WI38 (cell line): Measurements from ENCODE around the gene SLC2A9.

Experiments
- H3K4me3 ChIP-seq: 2 replicates; pipeline ENCODE4 v1.5.1; 2011; ENCODE audit warnings: low read depth, mild to moderate bottlenecking, control low read depth, low read length
- CTCF ChIP-seq: IDR thresholded peaks from 2 replicates; pipeline ENCODE4 v1.5.1; 2012; ENCODE audit warnings: low read depth, mild to moderate bottlenecking, control low read depth, low read length

Gene SLC2A9

DNA sequence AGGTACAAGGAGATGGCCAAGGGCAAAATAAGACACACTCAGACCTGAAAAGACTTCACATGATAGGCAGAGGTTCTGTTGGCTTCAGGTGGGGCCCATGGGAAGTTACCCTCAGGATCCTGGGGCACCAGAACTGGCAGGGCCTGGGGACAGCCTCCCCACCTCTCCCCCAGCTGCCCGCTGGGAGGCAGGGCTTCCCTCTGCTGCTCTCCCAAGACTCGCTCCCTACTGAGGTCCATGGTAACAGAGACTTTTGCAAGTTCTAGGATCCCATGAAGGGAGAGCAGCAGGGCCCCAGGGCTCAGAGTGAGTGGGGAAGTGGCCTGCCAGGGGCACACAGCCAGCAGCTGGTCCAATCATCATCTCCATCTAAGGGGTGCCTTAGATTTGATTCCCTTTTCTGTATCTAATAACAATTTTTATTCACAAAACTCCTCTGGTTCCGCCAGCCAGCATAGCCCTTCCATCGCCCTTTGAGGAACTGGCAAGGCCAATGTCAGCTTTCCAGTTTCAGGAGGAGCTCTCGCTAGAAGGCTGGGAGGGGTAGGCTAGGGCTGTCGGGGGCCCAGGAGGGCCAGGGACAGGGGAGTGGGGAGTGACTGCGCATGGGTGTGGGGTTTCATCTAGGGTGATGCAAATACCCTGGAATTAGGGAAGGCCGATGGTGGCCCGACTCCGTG is 78.2 kb downstream of the SLC2A9 start:
- H3K4me3 ChIP-seq, result no peak overlapping the region
- TF ChIP-seq CTCF, result no peak

- H3K4me3 ChIP-seq, result no peak overlapping the region
- no peak for TF ChIP-seq CTCF
Measured at GRCh38 chr4:9942139-9942538, 79.2 kb downstream of the SLC2A9 start.

- TF ChIP-seq CTCF, result no peak
- H3K4me3 ChIP-seq, result no peak overlapping the region
Measured at GRCh38 chr4:9940041-9940440, 81.3 kb downstream of the SLC2A9 start.

DNA sequence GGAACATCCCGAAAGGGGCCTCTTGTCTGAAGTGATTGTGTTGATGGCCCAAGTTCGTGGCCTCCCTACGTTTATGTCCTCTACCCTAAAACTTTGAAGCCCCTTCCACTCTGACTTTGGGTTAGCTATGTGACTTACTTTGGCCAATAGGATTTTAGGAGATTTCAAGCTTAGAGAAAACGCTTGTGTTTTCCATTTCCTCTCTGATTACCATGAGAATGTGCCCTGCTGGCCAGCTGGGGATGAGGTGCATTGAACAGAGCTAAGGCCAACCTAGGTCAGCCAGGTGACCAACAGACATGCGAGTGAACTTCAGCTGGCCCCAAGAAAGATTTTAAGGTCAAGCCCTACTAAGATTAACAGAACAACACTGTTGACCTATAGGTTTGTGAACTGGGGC is 82.4 kb downstream of the SLC2A9 start:
- no peak for TF ChIP-seq CTCF
- H3K4me3 ChIP-seq, result no peak overlapping the region

DNA sequence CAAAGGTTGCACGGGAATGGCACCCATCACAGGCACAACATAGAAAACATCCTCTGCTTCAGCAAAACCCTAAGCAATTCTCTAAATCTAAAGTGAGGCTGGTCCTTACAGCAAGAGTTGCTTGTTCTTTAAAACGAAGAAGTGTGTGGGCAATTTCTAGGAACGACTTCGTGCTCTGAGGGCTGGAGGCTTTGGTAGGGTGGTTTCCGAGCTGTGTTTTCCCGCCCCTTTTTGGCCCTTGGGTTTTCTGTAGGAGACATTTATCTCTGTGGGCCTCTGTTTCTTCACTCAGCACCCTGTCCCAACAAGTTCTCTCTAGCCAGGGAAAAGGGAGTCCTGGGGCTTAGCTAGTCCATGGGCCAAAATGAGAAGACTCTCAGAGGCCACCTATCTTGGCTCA is 84.2 kb downstream of the SLC2A9 start:
- H3K4me3 ChIP-seq, result no peak overlapping the region
- TF ChIP-seq CTCF, result no peak

GRCh38 chr4:9936129-9936644 is 85.1 kb downstream of the SLC2A9 start:
- no peak overlapping the region for H3K4me3 ChIP-seq
- no peak for TF ChIP-seq CTCF

GRCh38 chr4:9933956-9934355 is 87.3 kb downstream of the SLC2A9 start:
- H3K4me3 ChIP-seq, result no peak overlapping the region
- TF ChIP-seq CTCF, result no peak
